K562 (cell line): ENCODE measurements around the gene SLC16A9.

Experiments used
- CREM ChIP-seq: IDR thresholded peaks from 2 replicates; pipeline ENCODE4 v1.6.1; 2014; ENCODE audit warnings: antibody characterized with exemption, low read depth
- EZH2 ChIP-seq: IDR thresholded peaks from 2 replicates; pipeline ENCODE4 v1.6.1; 2012; ENCODE audit warnings: low read depth, mild to moderate bottlenecking, inconsistent platforms, low read length, borderline replicate concordance
- NR2C2 ChIP-seq, 2 experiments: fragments of 200-800 bp in 1 of 2; sonication (Bioruptor generic) in 1 of 2; sonication (generic) in 1 of 2; formaldehyde crosslinking in 1 of 2; IDR thresholded peaks; 2 replicates each; pipeline versions ENCODE4 v1.6.1 to v1.8.0; 2016 to 2022; ENCODE audit warnings: mild to moderate bottlenecking in 1 of 2, missing compliant biosample characterization in 1 of 2, missing genetic modification characterization in 1 of 2, missing genetic modification reagents in 1 of 2
- POLR2A ChIP-seq: fragments of 450-650 bp; conservative IDR thresholded peaks from 2 replicates; pipeline ENCODE4 v1.6.1; 2016
- ZC3H11A ChIP-seq: IDR thresholded peaks from 2 replicates; pipeline ENCODE4 v1.6.1; 2012; ENCODE audit warnings: low read depth, low read length, improper control_type of control experiment
- ZNF263 ChIP-seq: sonication (generic); formaldehyde crosslinking; IDR thresholded peaks from 2 replicates; pipeline ENCODE4 v1.8.0; 2022; ENCODE audit warnings: mild to moderate bottlenecking, missing genetic modification reagents, borderline replicate concordance
- TF ChIP-seq, protein P1 (sequence below): fragments of 450-650 bp; IDR thresholded peaks from 2 replicates; pipeline ENCODE4 v1.6.1; 2016

DNA sequence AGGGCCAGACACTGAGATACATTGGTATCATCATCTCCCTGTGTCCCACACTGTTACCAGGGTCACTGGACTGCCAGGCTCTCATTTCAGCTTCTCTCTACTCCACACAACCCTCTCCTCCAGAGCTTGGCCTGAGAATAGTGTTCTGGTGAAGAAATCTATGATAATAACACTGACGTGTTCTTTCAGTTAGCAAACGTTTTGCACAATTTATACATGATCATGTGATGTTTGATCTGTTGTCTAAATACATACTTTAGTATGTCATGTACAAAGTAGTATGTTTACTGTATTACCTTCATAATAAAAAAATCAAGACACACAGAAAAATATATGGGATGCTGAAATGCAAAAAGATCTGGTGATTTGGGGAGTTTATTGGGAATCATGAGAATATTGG lies 5.0 kb downstream of the SLC16A9 start:
- TF ChIP-seq POLR2A (no peak), ZC3H11A (no peak), CREM (no peak), ZNF263 (CRISPR knock-in tag) (no peak), EZH2 (no peak), NR2C2 (CRISPR knock-in tag; IDR thresholded peaks at IDR 0.05) (no peak), NR2C2 (tag; IDR thresholded peaks at IDR 0.05) (no peak)
- TF ChIP-seq, protein P1, sequence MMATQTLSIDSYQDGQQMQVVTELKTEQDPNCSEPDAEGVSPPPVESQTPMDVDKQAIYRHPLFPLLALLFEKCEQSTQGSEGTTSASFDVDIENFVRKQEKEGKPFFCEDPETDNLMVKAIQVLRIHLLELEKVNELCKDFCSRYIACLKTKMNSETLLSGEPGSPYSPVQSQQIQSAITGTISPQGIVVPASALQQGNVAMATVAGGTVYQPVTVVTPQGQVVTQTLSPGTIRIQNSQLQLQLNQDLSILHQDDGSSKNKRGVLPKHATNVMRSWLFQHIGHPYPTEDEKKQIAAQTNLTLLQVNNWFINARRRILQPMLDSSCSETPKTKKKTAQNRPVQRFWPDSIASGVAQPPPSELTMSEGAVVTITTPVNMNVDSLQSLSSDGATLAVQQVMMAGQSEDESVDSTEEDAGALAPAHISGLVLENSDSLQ = no peak
